ENCODE data around the gene OR10A7.

The OR10A7 gene

GRCh38 chr12:55250944-55251343 lies 30.1 kb downstream of the OR10A7 start:
- no peaks in the 10 kb centered on the region for H3K9me3 ChIP-seq (ENCODE audit: low read length)
- no peaks in the 10 kb centered on the region for H3K36me3 ChIP-seq (ENCODE audit: insufficient read depth, low read length)
- no peak overlapping the region for H3K9ac ChIP-seq (ENCODE audit: low read length)
- no peaks in the 10 kb centered on the region for H3K4me1 ChIP-seq (ENCODE audit: insufficient read depth, low read length)
- H3K27me3 ChIP-seq (ENCODE audit: control insufficient read depth in 1 of 2, insufficient read depth in 2 of 2, low read length in 2 of 2): no peaks in the 10 kb centered on the region
- no peak overlapping the region for H3K27ac ChIP-seq (ENCODE audit: low read depth, low read length)
- no peak overlapping the region for H3K4me3 ChIP-seq (ENCODE audit: low read depth in 1 of 2, low read length in 2 of 2)

- H3K4me1 ChIP-seq (ENCODE audit: insufficient read depth, low read length): no peaks in the 10 kb centered on the region
Measured at GRCh38 chr12:55253281-55253680, 32.5 kb downstream of the OR10A7 start.

GRCh38 chr12:55256831-55257230 lies 36.0 kb downstream of the OR10A7 start:
- H3K27me3 ChIP-seq (ENCODE audit: control insufficient read depth in 1 of 2, insufficient read depth in 2 of 2, low read length in 2 of 2): no peaks in the 10 kb centered on the region
- H3K27ac ChIP-seq (ENCODE audit: low read depth, low read length): no peak overlapping the region
- no peaks in the 10 kb centered on the region for H3K9me3 ChIP-seq (ENCODE audit: low read length)
- no peak overlapping the region for H3K9ac ChIP-seq (ENCODE audit: low read length)
- H3K4me3 ChIP-seq (ENCODE audit: low read depth in 1 of 2, low read length in 2 of 2): no peak overlapping the region
- no peaks in the 10 kb centered on the region for H3K36me3 ChIP-seq (ENCODE audit: insufficient read depth, low read length)
- H3K4me1 ChIP-seq (ENCODE audit: insufficient read depth, low read length): no peaks in the 10 kb centered on the region

More at GRCh38 chr12:55253281-55253680, 32.5 kb downstream of the OR10A7 start:
- Histone ChIP-seq H3K9ac (ENCODE audit: low read length) (no peak overlapping the region), H3K36me3 (ENCODE audit: insufficient read depth, low read length) (no peaks in the 10 kb centered on the region), H3K9me3 (ENCODE audit: low read length) (no peaks in the 10 kb centered on the region), H3K4me3 (ENCODE audit: low read depth in 1 of 2, low read length in 2 of 2) (no peak overlapping the region), H3K27ac (ENCODE audit: low read depth, low read length) (no peak overlapping the region), H3K27me3 (ENCODE audit: control insufficient read depth in 1 of 2, insufficient read depth in 2 of 2, low read length in 2 of 2) (no peaks in the 10 kb centered on the region)

GRCh38 chr12:55258303-55258702 lies 37.5 kb downstream of the OR10A7 start:
- Histone ChIP-seq H3K36me3 (ENCODE audit: insufficient read depth, low read length) (no peaks in the 10 kb centered on the region), H3K4me3 (ENCODE audit: low read depth in 1 of 2, low read length in 2 of 2) (no peak overlapping the region), H3K4me1 (ENCODE audit: insufficient read depth, low read length) (no peaks in the 10 kb centered on the region), H3K27ac (ENCODE audit: low read depth, low read length) (no peak overlapping the region), H3K9ac (ENCODE audit: low read length) (no peak overlapping the region), H3K27me3 (ENCODE audit: control insufficient read depth in 1 of 2, insufficient read depth in 2 of 2, low read length in 2 of 2) (no peaks in the 10 kb centered on the region), H3K9me3 (ENCODE audit: low read length) (no peaks in the 10 kb centered on the region)
